Measurements from ENCODE around the gene SLC3A2.
"Not testable (repeated sequence)": the region's sequence is repeated elsewhere in the genome, so short reads cannot be mapped to it uniquely, and the experiment has no call there.

The SLC3A2 gene

GRCh38 chr11:62854013-62854824 is 26.5 kb upstream of the SLC3A2 start:
- TF ChIP-seq CTCF (IDR thresholded peaks at IDR 0.05; ENCODE audit: low read depth, low read length), result no peak
- DNase-seq (ENCODE audit: low read depth in 2 of 2), result no peak
- H3K4me3 ChIP-seq (replicated peaks in 1 of 2; ENCODE audit: low read depth in 2 of 2, low read length in 2 of 2), result peak overlapping the region; percentile 82 to 85

GRCh38 chr11:62854825-62855570 is 25.7 kb upstream of the SLC3A2 start:
- TF ChIP-seq CTCF (IDR thresholded peaks at IDR 0.05; ENCODE audit: low read depth, low read length), result no peak
- H3K4me3 ChIP-seq (replicated peaks in 1 of 2; ENCODE audit: low read depth in 2 of 2, low read length in 2 of 2), result peak overlapping the region; percentile 82 to 85
- DNase-seq (ENCODE audit: low read depth in 2 of 2), result no peak

- peak overlapping the region; percentile 82 to 85 for H3K4me3 ChIP-seq (replicated peaks in 1 of 2; ENCODE audit: low read depth in 2 of 2, low read length in 2 of 2)
- DNase-seq (ENCODE audit: low read depth in 2 of 2), result peak; percentile 98 to 99
- TF ChIP-seq CTCF (IDR thresholded peaks at IDR 0.05; ENCODE audit: low read depth, low read length), result no peak
Observed at GRCh38 chr11:62855571-62856332, 24.9 kb upstream of the SLC3A2 start.

GRCh38 chr11:62856333-62856895 is 24.3 kb upstream of the SLC3A2 start:
- no peak for TF ChIP-seq CTCF (IDR thresholded peaks at IDR 0.05; ENCODE audit: low read depth, low read length)
- no peak for DNase-seq (ENCODE audit: low read depth in 2 of 2)
- peak overlapping the region; percentile 82 to 85 for H3K4me3 ChIP-seq (replicated peaks in 1 of 2; ENCODE audit: low read depth in 2 of 2, low read length in 2 of 2)

- DNase-seq (ENCODE audit: low read depth in 2 of 2), result no peak
- H3K4me3 ChIP-seq (replicated peaks in 1 of 2; ENCODE audit: low read depth in 2 of 2, low read length in 2 of 2), result no peak overlapping the region
- TF ChIP-seq CTCF (IDR thresholded peaks at IDR 0.05; ENCODE audit: low read depth, low read length), result no peak
Observed at GRCh38 chr11:62857541-62857982, 23.1 kb upstream of the SLC3A2 start.

- TF ChIP-seq CTCF (IDR thresholded peaks at IDR 0.05; ENCODE audit: low read depth, low read length), result no peak
- H3K4me3 ChIP-seq (replicated peaks in 1 of 2; ENCODE audit: low read depth in 2 of 2, low read length in 2 of 2), result no peak overlapping the region
- no peak for DNase-seq (ENCODE audit: low read depth in 2 of 2)
Observed at GRCh38 chr11:62858201-62858600, 22.5 kb upstream of the SLC3A2 start.

GRCh38 chr11:62859281-62859703 is 21.4 kb upstream of the SLC3A2 start:
- not testable (repeated sequence) for DNase-seq (ENCODE audit: low read depth in 2 of 2); H3K4me3 ChIP-seq (replicated peaks in 1 of 2; ENCODE audit: low read depth in 2 of 2, low read length in 2 of 2)
